Liver (tissue), 9 donors: ENCODE data around the gene SYT15. TPM values are rescaled to one million over a fixed set of nuclear protein-coding genes. Genes with fewer than 3 reads are reported as not detected.

Experiments
- DNase-seq: peaks from one replicate; pipeline ENCODE4 v3.0.0-alpha.2; 2017; ENCODE audit warnings: low spot score
- H3K27ac ChIP-seq, 2 donors: one replicate each; pipeline ENCODE4 v1.7.0; 2013; ENCODE audit warnings: inconsistent platforms in 2 of 2, low read length in 2 of 2, control low read depth in 1 of 2, low read depth in 1 of 2, mild to moderate bottlenecking in 1 of 2
- H3K27me3 ChIP-seq, 4 donors: one replicate each; pipeline versions ENCODE4 v1.6.1 to v1.7.0; 2013; ENCODE audit warnings: low read length in 3 of 4, inconsistent platforms in 1 of 4, mild to moderate bottlenecking in 1 of 4, moderate library complexity in 1 of 4; ENCODE audit not compliant: control insufficient read depth in 4 of 4, insufficient read depth in 4 of 4
- H3K36me3 ChIP-seq, 4 donors: one replicate each; pipeline versions ENCODE4 v1.6.1 to v1.7.0; 2013; ENCODE audit warnings: low read length in 3 of 4, mild to moderate bottlenecking in 3 of 4, low read depth in 1 of 4, moderate library complexity in 1 of 4; ENCODE audit not compliant: control insufficient read depth in 4 of 4, insufficient read depth in 3 of 4
- H3K4me1 ChIP-seq, 4 donors: one replicate each; pipeline versions ENCODE4 v1.6.1 to v1.7.0; 2013; ENCODE audit warnings: low read length in 3 of 4, mild to moderate bottlenecking in 3 of 4, moderate library complexity in 1 of 4; ENCODE audit not compliant: control insufficient read depth in 4 of 4, insufficient read depth in 4 of 4
- H3K4me3 ChIP-seq, 3 donors: one replicate each; pipeline versions ENCODE4 v1.6.1 to v1.7.0; 2013; ENCODE audit warnings: low read length in 3 of 3, control low read depth in 1 of 3, low read depth in 1 of 3, mild to moderate bottlenecking in 1 of 3
- H3K9ac ChIP-seq, 2 donors: one replicate each; pipeline ENCODE4 v1.7.0; 2013; ENCODE audit warnings: low read length in 2 of 2, mild to moderate bottlenecking in 2 of 2, moderate library complexity in 2 of 2, control low read depth in 1 of 2, low read depth in 1 of 2
- H3K9me3 ChIP-seq, 4 donors: one replicate each; pipeline versions ENCODE4 v1.6.1 to v1.7.0; 2013; ENCODE audit warnings: low read length in 3 of 4; ENCODE audit not compliant: control insufficient read depth in 4 of 4
- EGR1 ChIP-seq, 2 donors: IDR thresholded peaks; 2 replicates each; pipeline ENCODE4 v1.6.1; 2016 to 2018; ENCODE audit warnings: antibody characterized with exemption in 2 of 2, low read depth in 2 of 2
- FOXA1 ChIP-seq: IDR thresholded peaks from 2 replicates; pipeline ENCODE4 v1.6.1; 2016; ENCODE audit warnings: antibody characterized with exemption
- FOXA2 ChIP-seq: IDR thresholded peaks from 2 replicates; pipeline ENCODE4 v1.6.1; 2016; ENCODE audit warnings: antibody characterized with exemption
- GABPA ChIP-seq, 2 donors: IDR thresholded peaks in 1 of 2; conservative IDR thresholded peaks in 1 of 2; 2 replicates each; pipeline ENCODE4 v1.6.1; 2016; ENCODE audit warnings: antibody characterized with exemption in 2 of 2, mild to moderate bottlenecking in 1 of 2, moderate library complexity in 1 of 2
- HNF4A ChIP-seq, 2 donors: conservative IDR thresholded peaks; 2 replicates each; pipeline ENCODE4 v1.6.1; 2016; ENCODE audit warnings: antibody characterized with exemption in 2 of 2, mild to moderate bottlenecking in 2 of 2
- HNF4G ChIP-seq: IDR thresholded peaks from 2 replicates; pipeline ENCODE4 v1.6.1; 2016; ENCODE audit warnings: antibody characterized with exemption
- JUND ChIP-seq, 2 donors: IDR thresholded peaks; 2 replicates each; pipeline ENCODE4 v1.6.1; 2016; ENCODE audit warnings: antibody characterized with exemption in 2 of 2
- NR2F2 ChIP-seq: IDR thresholded peaks from 2 replicates; pipeline ENCODE4 v1.6.1; 2016; ENCODE audit warnings: antibody characterized with exemption
- RAD21 ChIP-seq, 2 donors: IDR thresholded peaks; 2 replicates each; pipeline ENCODE4 v1.6.1; 2016; ENCODE audit warnings: antibody characterized with exemption in 2 of 2, mild to moderate bottlenecking in 2 of 2
- RXRA ChIP-seq, 2 donors: IDR thresholded peaks; 2 replicates each; pipeline ENCODE4 v1.6.1; 2017 to 2018; ENCODE audit warnings: antibody characterized with exemption in 2 of 2, mild to moderate bottlenecking in 1 of 2
- SP1 ChIP-seq: IDR thresholded peaks from 2 replicates; pipeline ENCODE4 v1.6.1; 2018; ENCODE audit warnings: antibody characterized with exemption, mild to moderate bottlenecking
- TAF1 ChIP-seq: conservative IDR thresholded peaks from 2 replicates; pipeline ENCODE4 v1.6.1; 2016; ENCODE audit warnings: antibody characterized with exemption, mild to moderate bottlenecking
- YY1 ChIP-seq: IDR thresholded peaks from 2 replicates; pipeline ENCODE4 v1.6.1; 2016; ENCODE audit warnings: antibody characterized with exemption, mild to moderate bottlenecking
- WGBS: extraction: QIAGEN DNeasy Blood & Tissue Kit; methylation state at CpG from one replicate; pipeline ENCODE4 v1.1.7; 2013; 5-methylcytosine and 5-hydroxymethylcytosine counted together
- polyA plus RNA-seq, 2 donors: library from polyadenylated mRNA; stranded (reverse) in 1 of 2; unstranded in 1 of 2; fragments of 200-250 nt in 1 of 2; fragments of >200 nt in 1 of 2; fragmentation: Nextera tagmentation in 1 of 2; extraction: Ambion mirVana in 1 of 2; gene quantifications; one replicate each; pipeline versions ENCODE4 v1.2.1 to v1.2.3, GENCODE V29; 2013 to 2015
- total RNA-seq, 2 donors: library from RNA; depleted of rRNA; stranded (reverse); fragments of >200 nt; gene quantifications; one replicate each; pipeline ENCODE4 v1.2.3, GENCODE V29; 2014
- TF ChIP-seq, protein P1 (sequence below): IDR thresholded peaks from 2 replicates; pipeline ENCODE4 v1.6.1; 2016; ENCODE audit warnings: antibody characterized with exemption
- TF ChIP-seq, protein P2 (sequence below): IDR thresholded peaks from 2 replicates; pipeline ENCODE4 v1.6.1; 2016; ENCODE audit warnings: antibody characterized with exemption
- TF ChIP-seq, protein P3 (sequence below): IDR thresholded peaks from 2 replicates; pipeline ENCODE4 v1.6.1; 2016; ENCODE audit warnings: antibody characterized with exemption
- TF ChIP-seq, protein P4 (sequence below): IDR thresholded peaks from 2 replicates; pipeline ENCODE4 v1.6.1; 2016; ENCODE audit warnings: antibody characterized with exemption, mild to moderate bottlenecking
- TF ChIP-seq, protein P5 (sequence below): fragments of 150-350 bp; IDR thresholded peaks from 2 replicates; pipeline ENCODE4 v1.5.1; 2017; ENCODE audit warnings: improper control_type of control experiment, low read depth, low read length; ENCODE audit not compliant: missing input control
- donor health status: healthy.
- donor health status: healthy.
- donor health status: healthy.
- donor health status: healthy.
- donor health status: healthy.

Gene SYT15
- total and polyA plus RNA-seq, 4 donors, result 0.35 to 1.8 (median 0.78) TPM

DNA sequence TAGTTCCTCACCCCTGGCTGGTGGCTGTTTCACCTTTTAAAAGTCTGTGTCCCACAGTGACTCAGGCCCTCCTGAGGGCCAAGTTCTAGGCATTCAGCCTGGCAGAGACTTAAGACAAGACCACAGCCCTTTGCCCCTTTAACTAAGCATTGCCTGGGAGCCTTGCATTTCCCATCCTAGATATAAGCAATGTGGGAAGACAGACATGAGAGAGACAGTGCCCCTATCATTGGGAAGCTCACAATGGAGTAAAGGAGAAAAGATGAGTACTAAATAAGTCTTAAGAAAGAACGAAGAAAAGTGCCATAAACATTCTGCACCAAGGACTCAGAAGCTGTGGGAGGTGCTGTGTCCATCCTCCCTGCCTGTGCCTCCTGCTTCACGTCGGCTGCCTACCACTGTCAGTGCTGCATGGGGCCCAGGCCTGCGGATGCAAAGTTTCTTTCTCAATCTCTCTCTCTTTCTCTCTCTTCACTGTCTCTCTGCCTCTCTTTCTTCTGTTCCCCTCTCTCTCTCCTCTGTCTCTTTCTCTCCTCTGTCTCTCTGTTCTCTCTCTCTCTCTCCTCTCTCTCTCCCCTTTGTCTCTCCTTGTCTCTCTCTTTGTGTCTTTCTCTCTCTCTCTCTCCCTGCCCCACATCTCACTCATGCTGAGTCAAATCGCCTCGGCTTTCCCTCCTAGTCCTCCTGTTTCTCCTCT is 44.0 kb upstream of the SYT15 start:
- H3K27ac ChIP-seq, result no peak overlapping the region
- WGBS, result 84% methylated on average over 6 of the region's 6 CpGs
- no peak overlapping the region for H3K4me3 ChIP-seq
- H3K9me3 ChIP-seq, result no peaks in the 10 kb centered on the region
- H3K36me3 ChIP-seq, result no peaks in the 10 kb centered on the region
- H3K27me3 ChIP-seq, result peaks cover 0 to 3% (median 0%) of the 10 kb centered on the region in 4 donors
- H3K4me1 ChIP-seq, result no peaks in the 10 kb centered on the region
- H3K9ac ChIP-seq, result no peak overlapping the region
- TF ChIP-seq HNF4A (conservative IDR thresholded peaks at IDR 0.05) (no peak), FOXA2 (no peak), GABPA (IDR thresholded peaks at IDR 0.05 in 1 of 2, conservative IDR thresholded peaks at IDR 0.05 in 1 of 2) (no peak), SP1 (no peak), HNF4G (no peak), NR2F2 (no peak), RAD21 (IDR thresholded peaks at IDR 0.05) (no peak)
- TF ChIP-seq, protein P1, sequence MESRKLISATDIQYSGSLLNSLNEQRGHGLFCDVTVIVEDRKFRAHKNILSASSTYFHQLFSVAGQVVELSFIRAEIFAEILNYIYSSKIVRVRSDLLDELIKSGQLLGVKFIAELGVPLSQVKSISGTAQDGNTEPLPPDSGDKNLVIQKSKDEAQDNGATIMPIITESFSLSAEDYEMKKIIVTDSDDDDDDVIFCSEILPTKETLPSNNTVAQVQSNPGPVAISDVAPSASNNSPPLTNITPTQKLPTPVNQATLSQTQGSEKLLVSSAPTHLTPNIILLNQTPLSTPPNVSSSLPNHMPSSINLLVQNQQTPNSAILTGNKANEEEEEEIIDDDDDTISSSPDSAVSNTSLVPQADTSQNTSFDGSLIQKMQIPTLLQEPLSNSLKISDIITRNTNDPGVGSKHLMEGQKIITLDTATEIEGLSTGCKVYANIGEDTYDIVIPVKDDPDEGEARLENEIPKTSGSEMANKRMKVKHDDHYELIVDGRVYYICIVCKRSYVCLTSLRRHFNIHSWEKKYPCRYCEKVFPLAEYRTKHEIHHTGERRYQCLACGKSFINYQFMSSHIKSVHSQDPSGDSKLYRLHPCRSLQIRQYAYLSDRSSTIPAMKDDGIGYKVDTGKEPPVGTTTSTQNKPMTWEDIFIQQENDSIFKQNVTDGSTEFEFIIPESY, result no peak
- no peak for DNase-seq

DNA sequence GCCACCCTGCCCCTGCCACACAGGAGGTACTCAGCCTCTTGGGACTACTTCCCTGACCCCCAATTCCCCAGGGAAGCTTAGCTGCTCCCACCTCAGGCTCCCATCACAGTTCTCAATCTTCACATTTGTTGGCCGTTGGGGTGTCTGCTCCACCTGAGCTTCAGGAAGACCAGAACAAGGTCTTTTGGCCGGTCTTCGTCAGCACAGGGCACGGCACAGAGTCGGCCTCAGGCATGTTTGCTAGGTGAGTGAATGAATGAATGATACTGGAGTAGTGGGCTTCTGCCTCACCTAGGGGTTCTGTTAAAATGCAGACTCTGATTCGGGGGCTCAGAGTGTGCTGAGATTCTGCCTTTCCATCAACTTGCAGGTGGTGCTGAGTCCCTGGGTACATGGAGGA is 42.8 kb upstream of the SYT15 start:
- no peak overlapping the region for H3K9ac ChIP-seq
- WGBS, result 91% methylated on average over 6 of the region's 6 CpGs
- no peaks in the 10 kb centered on the region for H3K9me3 ChIP-seq
- H3K27me3 ChIP-seq, result peaks cover 0 to 3% (median 0%) of the 10 kb centered on the region in 4 donors
- H3K4me3 ChIP-seq, result no peak overlapping the region
- DNase-seq, result no peak
- H3K36me3 ChIP-seq, result no peaks in the 10 kb centered on the region
- no peaks in the 10 kb centered on the region for H3K4me1 ChIP-seq
- TF ChIP-seq RXRA (IDR thresholded peaks at IDR 0.05), result no peak
- no peak for TF ChIP-seq HNF4G
- no peak for TF ChIP-seq HNF4A (conservative IDR thresholded peaks at IDR 0.05)
- no peak for TF ChIP-seq FOXA1
- TF ChIP-seq, protein P2, sequence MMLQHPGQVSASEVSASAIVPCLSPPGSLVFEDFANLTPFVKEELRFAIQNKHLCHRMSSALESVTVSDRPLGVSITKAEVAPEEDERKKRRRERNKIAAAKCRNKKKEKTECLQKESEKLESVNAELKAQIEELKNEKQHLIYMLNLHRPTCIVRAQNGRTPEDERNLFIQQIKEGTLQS, result no peak
- no peak for TF ChIP-seq FOXA2
- TF ChIP-seq, protein P3, sequence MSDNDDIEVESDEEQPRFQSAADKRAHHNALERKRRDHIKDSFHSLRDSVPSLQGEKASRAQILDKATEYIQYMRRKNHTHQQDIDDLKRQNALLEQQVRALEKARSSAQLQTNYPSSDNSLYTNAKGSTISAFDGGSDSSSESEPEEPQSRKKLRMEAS, result no peak
- TF ChIP-seq JUND (IDR thresholded peaks at IDR 0.05), result no peak
- TF ChIP-seq, protein P1, result no peak
- no peak for TF ChIP-seq SP1
- TF ChIP-seq RAD21 (IDR thresholded peaks at IDR 0.05), result no peak
- TF ChIP-seq NR2F2, result no peak
- TF ChIP-seq GABPA (IDR thresholded peaks at IDR 0.05 in 1 of 2, conservative IDR thresholded peaks at IDR 0.05 in 1 of 2), result no peak
- TF ChIP-seq, protein P4, sequence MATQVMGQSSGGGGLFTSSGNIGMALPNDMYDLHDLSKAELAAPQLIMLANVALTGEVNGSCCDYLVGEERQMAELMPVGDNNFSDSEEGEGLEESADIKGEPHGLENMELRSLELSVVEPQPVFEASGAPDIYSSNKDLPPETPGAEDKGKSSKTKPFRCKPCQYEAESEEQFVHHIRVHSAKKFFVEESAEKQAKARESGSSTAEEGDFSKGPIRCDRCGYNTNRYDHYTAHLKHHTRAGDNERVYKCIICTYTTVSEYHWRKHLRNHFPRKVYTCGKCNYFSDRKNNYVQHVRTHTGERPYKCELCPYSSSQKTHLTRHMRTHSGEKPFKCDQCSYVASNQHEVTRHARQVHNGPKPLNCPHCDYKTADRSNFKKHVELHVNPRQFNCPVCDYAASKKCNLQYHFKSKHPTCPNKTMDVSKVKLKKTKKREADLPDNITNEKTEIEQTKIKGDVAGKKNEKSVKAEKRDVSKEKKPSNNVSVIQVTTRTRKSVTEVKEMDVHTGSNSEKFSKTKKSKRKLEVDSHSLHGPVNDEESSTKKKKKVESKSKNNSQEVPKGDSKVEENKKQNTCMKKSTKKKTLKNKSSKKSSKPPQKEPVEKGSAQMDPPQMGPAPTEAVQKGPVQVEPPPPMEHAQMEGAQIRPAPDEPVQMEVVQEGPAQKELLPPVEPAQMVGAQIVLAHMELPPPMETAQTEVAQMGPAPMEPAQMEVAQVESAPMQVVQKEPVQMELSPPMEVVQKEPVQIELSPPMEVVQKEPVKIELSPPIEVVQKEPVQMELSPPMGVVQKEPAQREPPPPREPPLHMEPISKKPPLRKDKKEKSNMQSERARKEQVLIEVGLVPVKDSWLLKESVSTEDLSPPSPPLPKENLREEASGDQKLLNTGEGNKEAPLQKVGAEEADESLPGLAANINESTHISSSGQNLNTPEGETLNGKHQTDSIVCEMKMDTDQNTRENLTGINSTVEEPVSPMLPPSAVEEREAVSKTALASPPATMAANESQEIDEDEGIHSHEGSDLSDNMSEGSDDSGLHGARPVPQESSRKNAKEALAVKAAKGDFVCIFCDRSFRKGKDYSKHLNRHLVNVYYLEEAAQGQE, result no peak
- no peak for TF ChIP-seq YY1
- TF ChIP-seq, protein P5, sequence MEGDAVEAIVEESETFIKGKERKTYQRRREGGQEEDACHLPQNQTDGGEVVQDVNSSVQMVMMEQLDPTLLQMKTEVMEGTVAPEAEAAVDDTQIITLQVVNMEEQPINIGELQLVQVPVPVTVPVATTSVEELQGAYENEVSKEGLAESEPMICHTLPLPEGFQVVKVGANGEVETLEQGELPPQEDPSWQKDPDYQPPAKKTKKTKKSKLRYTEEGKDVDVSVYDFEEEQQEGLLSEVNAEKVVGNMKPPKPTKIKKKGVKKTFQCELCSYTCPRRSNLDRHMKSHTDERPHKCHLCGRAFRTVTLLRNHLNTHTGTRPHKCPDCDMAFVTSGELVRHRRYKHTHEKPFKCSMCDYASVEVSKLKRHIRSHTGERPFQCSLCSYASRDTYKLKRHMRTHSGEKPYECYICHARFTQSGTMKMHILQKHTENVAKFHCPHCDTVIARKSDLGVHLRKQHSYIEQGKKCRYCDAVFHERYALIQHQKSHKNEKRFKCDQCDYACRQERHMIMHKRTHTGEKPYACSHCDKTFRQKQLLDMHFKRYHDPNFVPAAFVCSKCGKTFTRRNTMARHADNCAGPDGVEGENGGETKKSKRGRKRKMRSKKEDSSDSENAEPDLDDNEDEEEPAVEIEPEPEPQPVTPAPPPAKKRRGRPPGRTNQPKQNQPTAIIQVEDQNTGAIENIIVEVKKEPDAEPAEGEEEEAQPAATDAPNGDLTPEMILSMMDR, result no peak
- no peak for TF ChIP-seq TAF1
- TF ChIP-seq EGR1 (IDR thresholded peaks at IDR 0.05; ENCODE audit: low read depth in 2 of 2), result no peak
- H3K27ac ChIP-seq, result no peak overlapping the region
